Measurements from ENCODE around the gene ZCCHC24.

Gene ZCCHC24

GRCh38 chr10:79445977-79446757 is 743 bp upstream of the ZCCHC24 start:
- peak; percentile 86 for DNase-seq

GRCh38 chr10:79444199-79445119 is 965 bp downstream of the ZCCHC24 start:
- peak; percentile 42 for DNase-seq

- no peak for DNase-seq
Observed at GRCh38 chr10:79443338-79444198, 1.9 kb downstream of the ZCCHC24 start.

- DNase-seq, result no peak
Observed at GRCh38 chr10:79442171-79443040, 3.0 kb downstream of the ZCCHC24 start.

- DNase-seq, result no peak
Observed at GRCh38 chr10:79441433-79441832, 4.0 kb downstream of the ZCCHC24 start.

- DNase-seq, result no peak
Observed at GRCh38 chr10:79440281-79440680, 5.1 kb downstream of the ZCCHC24 start.

GRCh38 chr10:79438699-79439085 is 6.7 kb downstream of the ZCCHC24 start:
- no peak for DNase-seq

GRCh38 chr10:79438021-79438698 is 7.3 kb downstream of the ZCCHC24 start:
- DNase-seq, result no peak

- no peak for DNase-seq
Observed at GRCh38 chr10:79437111-79437814, 8.2 kb downstream of the ZCCHC24 start.

GRCh38 chr10:79436850-79437103 is 8.6 kb downstream of the ZCCHC24 start:
- no peak for DNase-seq

GRCh38 chr10:79436066-79436849 is 9.2 kb downstream of the ZCCHC24 start:
- no peak for DNase-seq

GRCh38 chr10:79435271-79436065 is 10.0 kb downstream of the ZCCHC24 start:
- DNase-seq, result no peak

- DNase-seq, result peak; percentile 67
Observed at GRCh38 chr10:79434821-79435251, 10.6 kb downstream of the ZCCHC24 start.

- no peak for DNase-seq
Observed at GRCh38 chr10:79434223-79434687, 11.2 kb downstream of the ZCCHC24 start.

- DNase-seq, result no peak
Observed at GRCh38 chr10:79433324-79434222, 11.9 kb downstream of the ZCCHC24 start.

- DNase-seq, result peak; percentile 87
Observed at GRCh38 chr10:79431891-79432831, 13.3 kb downstream of the ZCCHC24 start.

Data from fibroblast of skin of abdomen (primary cell).